Measurements from ENCODE around the gene CIB1.
"Not testable (repeated sequence)": the region's sequence is repeated elsewhere in the genome, so short reads cannot be mapped to it uniquely, and the experiment has no call there.

Gene CIB1

GRCh38 chr15:90201130-90201943 is 32.4 kb downstream of the CIB1 start, which contains the start of gene SEMA4B:
Gene SEMA4B, plus strand, starts transcription at chr15:90201330. Its CDS starts 249 bp downstream, at chr15:90201579.
- peak within 1 kb of the TSS; percentile 69 for H3K4me3 ChIP-seq (ENCODE audit: low read depth, low read length)

GRCh38 chr15:90200534-90201129 is 33.1 kb downstream of the CIB1 start:
- H3K4me3 ChIP-seq (ENCODE audit: low read depth, low read length), result peak overlapping the region; percentile 69

- H3K4me3 ChIP-seq (ENCODE audit: low read depth, low read length), result no peak overlapping the region
Observed at GRCh38 chr15:90194655-90195054, 39.1 kb downstream of the CIB1 start.

GRCh38 chr15:90192961-90193786 is 40.6 kb downstream of the CIB1 start:
- H3K4me3 ChIP-seq (ENCODE audit: low read depth, low read length), result no peak overlapping the region

GRCh38 chr15:90191794-90192509 is 41.8 kb downstream of the CIB1 start:
- H3K4me3 ChIP-seq (ENCODE audit: low read depth, low read length), result no peak overlapping the region

- H3K4me3 ChIP-seq (ENCODE audit: low read depth, low read length), result no peak overlapping the region
Observed at GRCh38 chr15:90191344-90191687, 42.4 kb downstream of the CIB1 start.

GRCh38 chr15:90190606-90191343 is 43.0 kb downstream of the CIB1 start:
- H3K4me3 ChIP-seq (ENCODE audit: low read depth, low read length), result no peak overlapping the region

GRCh38 chr15:90189781-90190467 is 43.8 kb downstream of the CIB1 start:
- H3K4me3 ChIP-seq (ENCODE audit: low read depth, low read length), result no peak overlapping the region

GRCh38 chr15:90188914-90189748 is 44.6 kb downstream of the CIB1 start:
- no peak overlapping the region for H3K4me3 ChIP-seq (ENCODE audit: low read depth, low read length)

GRCh38 chr15:90188065-90188464 is 45.7 kb downstream of the CIB1 start:
- not testable (repeated sequence) for H3K4me3 ChIP-seq (ENCODE audit: low read depth, low read length)

- H3K4me3 ChIP-seq (ENCODE audit: low read depth, low read length), result no peak overlapping the region
Observed at GRCh38 chr15:90187257-90187868, 46.4 kb downstream of the CIB1 start.

GRCh38 chr15:90184786-90185704 is 48.7 kb downstream of the CIB1 start:
- H3K4me3 ChIP-seq (ENCODE audit: low read depth, low read length), result peak overlapping the region; percentile 60

- peak overlapping the region; percentile 35 for H3K4me3 ChIP-seq (ENCODE audit: low read depth, low read length)
Observed at GRCh38 chr15:90184119-90184785, 49.5 kb downstream of the CIB1 start.

GRCh38 chr15:90181776-90182175 is 52.0 kb downstream of the CIB1 start:
- no peak overlapping the region for H3K4me3 ChIP-seq (ENCODE audit: low read depth, low read length)
